Measurements from ENCODE around the gene NR5A2.
A peak's percentile ranks its signal among the peaks of the same experiment; 100 is the strongest.

The NR5A2 gene

DNA sequence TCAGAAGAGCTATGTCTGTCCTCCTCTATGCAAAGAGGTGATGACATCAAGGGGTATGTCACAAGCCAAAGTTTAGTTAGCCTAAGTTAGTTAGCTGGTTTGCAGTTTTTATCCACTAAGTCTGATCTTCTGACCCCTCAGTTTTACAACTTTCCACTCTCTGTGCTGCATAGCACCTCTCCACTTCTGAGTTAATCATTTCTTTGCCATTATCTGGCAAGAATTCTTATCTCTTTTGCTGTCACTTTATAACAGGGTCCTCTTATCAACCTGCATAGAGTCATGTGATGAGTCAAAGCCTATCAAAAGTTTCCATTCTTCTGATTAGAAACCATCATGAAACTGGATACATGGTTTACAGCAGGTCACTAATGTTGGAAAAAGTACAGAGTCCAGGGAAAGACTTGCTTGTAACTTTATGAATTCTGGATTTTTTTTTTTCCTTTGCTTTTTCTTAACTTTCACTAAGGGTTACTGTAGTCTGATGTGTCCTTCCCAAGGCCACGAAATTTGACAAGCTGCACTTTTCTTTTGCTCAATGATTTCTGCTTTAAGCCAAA is at the start of gene NR5A2:
Gene NR5A2 (plus strand): TSS at position 447 of the 560 bp plus-strand sequence. CDS start 138 bp downstream, outside the sequence.
- H3K27me3 ChIP-seq (ENCODE audit: control insufficient read depth in 1 of 2, insufficient read depth in 2 of 2, low read length in 2 of 2) = peaks cover 10 to 18% of the 10 kb centered on the region in 2 donors
- peak within 1 kb of the TSS; percentile 86 to 89 for H3K9ac ChIP-seq (ENCODE audit: low read depth in 1 of 2, low read length in 2 of 2)
- H3K4me1 ChIP-seq (ENCODE audit: control insufficient read depth in 1 of 2, insufficient read depth in 2 of 2, low read length in 2 of 2) = peaks cover 9 to 17% of the 10 kb centered on the region in 2 donors
- no peaks in the 10 kb centered on the region for H3K9me3 ChIP-seq (ENCODE audit: control insufficient read depth in 1 of 2, low read length in 2 of 2)
- H3K27ac ChIP-seq (ENCODE audit: low read depth, low read length) = peak within 1 kb of the TSS; percentile 67
- H3K4me3 ChIP-seq (ENCODE audit: low read depth in 1 of 2, low read length in 2 of 2) = peak within 1 kb of the TSS; percentile 71 to 88
- no peaks in the 10 kb centered on the region for H3K36me3 ChIP-seq (ENCODE audit: control insufficient read depth in 1 of 2, insufficient read depth in 2 of 2, low read length in 2 of 2)

DNA sequence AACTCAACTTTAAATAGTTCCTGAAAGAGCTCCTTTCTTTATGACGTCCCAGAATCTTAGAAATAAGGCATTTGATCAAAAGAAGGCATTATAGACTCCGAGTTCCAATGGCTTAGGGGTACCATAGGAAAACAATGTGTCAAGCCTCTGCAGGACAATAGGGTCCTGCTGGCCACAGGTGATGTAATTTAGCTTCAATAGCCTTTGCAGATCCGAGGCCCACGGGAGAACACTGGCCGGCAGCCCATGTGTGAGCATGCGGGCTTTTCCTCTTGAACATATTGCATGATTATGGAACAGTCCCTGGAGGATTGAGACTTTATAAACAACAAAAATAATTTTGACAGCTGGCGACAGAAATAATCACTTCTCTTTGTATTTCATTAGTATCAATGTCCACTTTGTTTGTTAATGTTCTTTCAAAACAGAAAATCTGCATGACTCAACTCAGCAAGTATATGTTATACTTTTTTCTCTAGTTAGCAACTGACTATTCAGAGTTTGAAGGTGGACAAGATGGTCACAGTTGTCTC is 49.0 kb upstream of the NR5A2 start:
- Histone ChIP-seq H3K27ac (ENCODE audit: low read depth, low read length) (no peak overlapping the region), H3K27me3 (ENCODE audit: control insufficient read depth in 1 of 2, insufficient read depth in 2 of 2, low read length in 2 of 2) (no peaks in the 10 kb centered on the region), H3K4me1 (ENCODE audit: control insufficient read depth in 1 of 2, insufficient read depth in 2 of 2, low read length in 2 of 2) (peaks cover 3 to 9% of the 10 kb centered on the region in 2 donors), H3K36me3 (ENCODE audit: control insufficient read depth in 1 of 2, insufficient read depth in 2 of 2, low read length in 2 of 2) (no peaks in the 10 kb centered on the region), H3K9me3 (ENCODE audit: control insufficient read depth in 1 of 2, low read length in 2 of 2) (no peaks in the 10 kb centered on the region), H3K9ac (ENCODE audit: low read depth in 1 of 2, low read length in 2 of 2) (no peak overlapping the region), H3K4me3 (ENCODE audit: low read depth in 1 of 2, low read length in 2 of 2) (no peak overlapping the region)

DNA sequence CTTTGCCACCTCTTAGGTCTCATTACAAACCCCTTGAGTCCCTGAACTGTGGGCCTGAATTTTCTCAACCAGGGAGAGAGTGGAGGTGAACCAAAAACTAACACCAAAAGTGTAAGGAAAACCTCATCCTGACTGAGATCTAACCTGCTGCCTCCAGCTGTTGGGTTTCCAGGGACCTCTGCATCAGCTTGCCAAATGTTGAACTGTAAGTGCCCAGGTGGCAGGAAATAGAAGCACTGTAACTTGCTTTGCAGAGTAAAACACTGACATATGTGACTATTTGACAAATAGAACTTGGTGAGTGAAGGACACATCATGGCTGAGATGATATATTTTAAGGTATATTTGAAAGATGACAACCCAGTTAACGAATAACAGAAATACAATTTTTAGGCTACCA is 48.4 kb upstream of the NR5A2 start:
- Histone ChIP-seq H3K9me3 (ENCODE audit: control insufficient read depth in 1 of 2, low read length in 2 of 2) (no peaks in the 10 kb centered on the region), H3K36me3 (ENCODE audit: control insufficient read depth in 1 of 2, insufficient read depth in 2 of 2, low read length in 2 of 2) (no peaks in the 10 kb centered on the region), H3K4me3 (ENCODE audit: low read depth in 1 of 2, low read length in 2 of 2) (no peak overlapping the region), H3K9ac (ENCODE audit: low read depth in 1 of 2, low read length in 2 of 2) (no peak overlapping the region), H3K27me3 (ENCODE audit: control insufficient read depth in 1 of 2, insufficient read depth in 2 of 2, low read length in 2 of 2) (no peaks in the 10 kb centered on the region), H3K4me1 (ENCODE audit: control insufficient read depth in 1 of 2, insufficient read depth in 2 of 2, low read length in 2 of 2) (peaks cover 3 to 9% of the 10 kb centered on the region in 2 donors), H3K27ac (ENCODE audit: low read depth, low read length) (no peak overlapping the region)

DNA sequence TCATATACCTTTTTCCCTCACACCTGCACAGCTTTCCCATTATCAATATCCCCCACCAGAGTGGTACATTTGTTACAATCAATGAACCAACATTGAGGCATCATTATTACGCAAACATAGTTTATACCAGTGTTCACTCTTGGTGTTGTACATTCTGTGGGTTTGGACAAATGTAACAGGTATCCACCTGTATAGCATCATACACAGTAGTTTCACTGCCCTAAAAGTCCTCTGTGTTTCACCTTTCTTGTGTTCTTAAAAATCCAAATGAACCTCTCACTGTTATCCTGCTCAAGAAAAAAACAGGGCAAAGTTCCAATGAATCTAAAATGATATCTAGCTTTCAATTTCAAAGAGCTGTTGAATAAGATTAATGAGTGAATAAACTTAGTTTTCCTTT is 45.9 kb upstream of the NR5A2 start:
- H3K27ac ChIP-seq (ENCODE audit: low read depth, low read length) = no peak overlapping the region
- H3K36me3 ChIP-seq (ENCODE audit: control insufficient read depth in 1 of 2, insufficient read depth in 2 of 2, low read length in 2 of 2) = no peaks in the 10 kb centered on the region
- H3K4me3 ChIP-seq (ENCODE audit: low read depth in 1 of 2, low read length in 2 of 2) = no peak overlapping the region
- no peaks in the 10 kb centered on the region for H3K9me3 ChIP-seq (ENCODE audit: control insufficient read depth in 1 of 2, low read length in 2 of 2)
- H3K4me1 ChIP-seq (ENCODE audit: control insufficient read depth in 1 of 2, insufficient read depth in 2 of 2, low read length in 2 of 2) = peaks cover 3 to 6% of the 10 kb centered on the region in 2 donors
- H3K27me3 ChIP-seq (ENCODE audit: control insufficient read depth in 1 of 2, insufficient read depth in 2 of 2, low read length in 2 of 2) = no peaks in the 10 kb centered on the region
- no peak overlapping the region for H3K9ac ChIP-seq (ENCODE audit: low read depth in 1 of 2, low read length in 2 of 2)

DNA sequence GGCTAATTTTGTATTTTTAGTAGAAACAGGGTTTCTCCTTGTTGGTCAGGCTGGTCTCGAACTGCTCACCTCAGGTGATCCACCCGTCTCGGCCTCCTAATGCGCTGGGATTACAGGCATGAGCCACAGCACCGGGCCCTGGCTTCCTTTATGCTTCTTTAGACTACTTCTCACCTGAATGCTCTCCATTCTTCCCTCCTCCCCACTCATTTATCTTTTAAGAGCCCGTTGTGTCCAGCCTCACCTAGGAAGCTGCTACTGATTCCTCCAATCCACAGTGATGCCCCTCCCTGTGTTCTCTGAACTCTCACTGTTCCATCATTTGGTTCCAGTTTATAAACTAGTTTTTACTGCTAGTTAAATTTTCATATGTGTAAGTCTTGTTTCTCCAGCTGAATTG is 44.9 kb upstream of the NR5A2 start:
- Histone ChIP-seq H3K27me3 (ENCODE audit: control insufficient read depth in 1 of 2, insufficient read depth in 2 of 2, low read length in 2 of 2) (no peaks in the 10 kb centered on the region), H3K9me3 (ENCODE audit: control insufficient read depth in 1 of 2, low read length in 2 of 2) (no peaks in the 10 kb centered on the region), H3K9ac (ENCODE audit: low read depth in 1 of 2, low read length in 2 of 2) (no peak overlapping the region), H3K27ac (ENCODE audit: low read depth, low read length) (no peak overlapping the region), H3K4me1 (ENCODE audit: control insufficient read depth in 1 of 2, insufficient read depth in 2 of 2, low read length in 2 of 2) (no peaks in the 10 kb centered on the region), H3K4me3 (ENCODE audit: low read depth in 1 of 2, low read length in 2 of 2) (no peak overlapping the region), H3K36me3 (ENCODE audit: control insufficient read depth in 1 of 2, insufficient read depth in 2 of 2, low read length in 2 of 2) (no peaks in the 10 kb centered on the region)

DNA sequence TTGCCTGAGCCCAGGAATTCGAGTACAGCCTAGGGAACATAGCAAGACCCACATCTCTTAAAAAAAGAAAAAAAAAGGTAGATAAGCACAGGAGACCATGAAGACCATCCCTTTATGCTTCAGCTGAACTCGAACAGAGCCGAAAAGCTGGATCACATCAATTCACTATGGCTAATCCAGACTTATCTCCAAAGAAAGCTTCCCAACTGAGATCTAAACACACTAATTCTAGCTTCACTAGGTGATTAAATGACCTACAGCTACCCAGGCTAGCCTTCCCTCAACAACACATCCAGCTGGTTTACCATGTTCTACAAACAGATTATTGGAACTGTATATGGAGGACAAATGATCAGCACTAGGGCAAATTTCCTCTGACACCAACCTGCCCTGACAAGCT is 44.0 kb upstream of the NR5A2 start:
- H3K36me3 ChIP-seq (ENCODE audit: control insufficient read depth in 1 of 2, insufficient read depth in 2 of 2, low read length in 2 of 2) = no peaks in the 10 kb centered on the region
- H3K9me3 ChIP-seq (ENCODE audit: control insufficient read depth in 1 of 2, low read length in 2 of 2) = no peaks in the 10 kb centered on the region
- H3K27ac ChIP-seq (ENCODE audit: low read depth, low read length) = no peak overlapping the region
- no peak overlapping the region for H3K9ac ChIP-seq (ENCODE audit: low read depth in 1 of 2, low read length in 2 of 2)
- H3K4me3 ChIP-seq (ENCODE audit: low read depth in 1 of 2, low read length in 2 of 2) = no peak overlapping the region
- H3K27me3 ChIP-seq (ENCODE audit: control insufficient read depth in 1 of 2, insufficient read depth in 2 of 2, low read length in 2 of 2) = no peaks in the 10 kb centered on the region
- no peaks in the 10 kb centered on the region for H3K4me1 ChIP-seq (ENCODE audit: control insufficient read depth in 1 of 2, insufficient read depth in 2 of 2, low read length in 2 of 2)

DNA sequence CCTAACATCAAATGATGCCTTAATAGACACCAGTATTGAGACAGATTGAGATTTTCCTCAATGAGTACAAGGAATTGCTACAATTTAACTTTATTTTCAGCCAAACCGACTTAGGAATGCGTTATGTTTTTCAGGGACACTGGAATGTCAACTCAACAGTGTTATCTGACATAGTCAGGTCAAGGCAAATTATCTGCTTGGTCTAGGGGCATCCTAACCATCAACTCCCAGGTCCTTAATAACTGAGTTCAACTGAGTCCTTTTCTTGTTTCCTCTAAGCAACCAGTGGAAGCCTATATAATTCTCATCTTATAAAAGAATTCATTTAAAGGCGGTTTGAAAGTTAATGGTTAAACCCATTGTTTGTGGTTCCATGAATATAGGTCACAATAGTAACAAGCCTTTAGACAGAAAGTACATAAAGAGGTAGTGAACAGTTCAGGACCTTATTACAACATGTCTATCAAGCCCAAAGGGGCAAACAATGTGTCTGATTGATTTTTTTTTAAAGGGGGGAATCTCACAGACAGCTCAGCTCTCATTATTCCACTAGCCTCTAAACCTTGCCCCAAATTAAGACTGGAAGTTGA is 32.3 kb upstream of the NR5A2 start:
- Histone ChIP-seq H3K9ac (ENCODE audit: low read depth in 1 of 2, low read length in 2 of 2) (no peak overlapping the region), H3K27ac (ENCODE audit: low read depth, low read length) (no peak overlapping the region), H3K9me3 (ENCODE audit: control insufficient read depth in 1 of 2, low read length in 2 of 2) (no peaks in the 10 kb centered on the region), H3K4me1 (ENCODE audit: control insufficient read depth in 1 of 2, insufficient read depth in 2 of 2, low read length in 2 of 2) (peaks cover 0 to 4% of the 10 kb centered on the region in 2 donors), H3K36me3 (ENCODE audit: control insufficient read depth in 1 of 2, insufficient read depth in 2 of 2, low read length in 2 of 2) (no peaks in the 10 kb centered on the region), H3K27me3 (ENCODE audit: control insufficient read depth in 1 of 2, insufficient read depth in 2 of 2, low read length in 2 of 2) (no peaks in the 10 kb centered on the region), H3K4me3 (ENCODE audit: low read depth in 1 of 2, low read length in 2 of 2) (no peak overlapping the region)

DNA sequence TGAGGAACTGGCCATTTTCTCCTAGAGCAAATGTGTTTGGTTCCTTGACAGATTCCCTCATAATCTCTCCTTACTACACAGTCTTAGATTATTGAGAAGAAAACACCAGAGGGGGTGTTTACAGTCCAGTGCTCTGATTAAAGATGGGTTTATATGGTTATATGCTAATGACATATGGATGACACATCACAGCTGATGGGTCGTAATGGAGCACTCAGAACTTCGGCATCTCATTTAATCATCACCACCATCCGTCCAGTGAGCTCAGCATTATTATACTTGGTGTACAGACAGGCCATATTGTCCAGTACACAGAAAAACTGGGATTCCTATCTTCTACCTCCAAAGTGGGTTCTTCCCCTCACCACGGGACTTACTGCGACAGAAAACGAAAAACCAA is 22.3 kb upstream of the NR5A2 start:
- no peaks in the 10 kb centered on the region for H3K4me1 ChIP-seq (ENCODE audit: control insufficient read depth in 1 of 2, insufficient read depth in 2 of 2, low read length in 2 of 2)
- no peaks in the 10 kb centered on the region for H3K36me3 ChIP-seq (ENCODE audit: control insufficient read depth in 1 of 2, insufficient read depth in 2 of 2, low read length in 2 of 2)
- no peak overlapping the region for H3K4me3 ChIP-seq (ENCODE audit: low read depth in 1 of 2, low read length in 2 of 2)
- no peak overlapping the region for H3K9ac ChIP-seq (ENCODE audit: low read depth in 1 of 2, low read length in 2 of 2)
- no peaks in the 10 kb centered on the region for H3K9me3 ChIP-seq (ENCODE audit: control insufficient read depth in 1 of 2, low read length in 2 of 2)
- H3K27me3 ChIP-seq (ENCODE audit: control insufficient read depth in 1 of 2, insufficient read depth in 2 of 2, low read length in 2 of 2) = no peaks in the 10 kb centered on the region
- no peak overlapping the region for H3K27ac ChIP-seq (ENCODE audit: low read depth, low read length)

DNA sequence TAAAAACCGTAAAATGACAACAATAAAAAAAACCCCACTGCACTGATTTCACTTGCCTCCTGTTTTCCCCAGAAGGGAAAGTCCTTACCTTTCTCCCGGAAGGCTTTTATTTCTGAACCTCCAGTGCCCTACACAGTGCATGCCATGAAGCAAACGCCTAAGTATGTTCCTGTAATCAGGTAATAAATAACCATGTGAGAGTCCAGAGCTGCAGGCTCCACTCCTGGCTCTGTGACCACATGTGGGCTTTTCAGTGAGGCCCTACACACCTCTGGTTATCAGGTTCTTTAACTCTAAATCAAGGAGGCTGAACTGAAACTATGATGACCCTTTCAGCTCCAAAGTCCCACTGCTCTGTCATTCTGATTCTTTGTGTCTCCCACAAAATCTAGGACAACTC is 20.8 kb upstream of the NR5A2 start:
- Histone ChIP-seq H3K4me1 (ENCODE audit: control insufficient read depth in 1 of 2, insufficient read depth in 2 of 2, low read length in 2 of 2) (no peaks in the 10 kb centered on the region), H3K36me3 (ENCODE audit: control insufficient read depth in 1 of 2, insufficient read depth in 2 of 2, low read length in 2 of 2) (no peaks in the 10 kb centered on the region), H3K27me3 (ENCODE audit: control insufficient read depth in 1 of 2, insufficient read depth in 2 of 2, low read length in 2 of 2) (no peaks in the 10 kb centered on the region), H3K9ac (ENCODE audit: low read depth in 1 of 2, low read length in 2 of 2) (no peak overlapping the region), H3K4me3 (ENCODE audit: low read depth in 1 of 2, low read length in 2 of 2) (no peak overlapping the region), H3K9me3 (ENCODE audit: control insufficient read depth in 1 of 2, low read length in 2 of 2) (no peaks in the 10 kb centered on the region), H3K27ac (ENCODE audit: low read depth, low read length) (no peak overlapping the region)

DNA sequence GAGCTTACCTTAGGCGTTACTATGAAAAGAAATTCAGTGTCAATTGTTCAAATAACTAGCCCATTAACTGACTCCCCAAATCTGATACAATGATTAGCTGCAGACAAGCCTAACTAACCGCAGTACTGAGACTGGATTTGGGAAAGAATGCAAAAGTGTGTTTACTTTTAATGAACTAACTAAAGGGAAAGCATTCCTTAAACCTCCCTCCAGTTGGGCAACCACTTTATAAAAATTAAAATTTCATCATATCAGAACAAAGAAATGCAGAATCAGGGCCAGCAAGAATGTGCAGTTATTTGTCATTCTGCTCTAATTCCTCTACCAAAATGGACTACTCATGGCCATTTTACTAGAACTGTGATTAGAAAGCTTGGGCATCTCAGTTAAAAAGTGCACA is 11.7 kb upstream of the NR5A2 start:
- Histone ChIP-seq H3K9me3 (ENCODE audit: control insufficient read depth in 1 of 2, low read length in 2 of 2) (no peaks in the 10 kb centered on the region), H3K4me1 (ENCODE audit: control insufficient read depth in 1 of 2, insufficient read depth in 2 of 2, low read length in 2 of 2) (peaks cover 0 to under 1% of the 10 kb centered on the region in 2 donors), H3K36me3 (ENCODE audit: control insufficient read depth in 1 of 2, insufficient read depth in 2 of 2, low read length in 2 of 2) (no peaks in the 10 kb centered on the region), H3K27me3 (ENCODE audit: control insufficient read depth in 1 of 2, insufficient read depth in 2 of 2, low read length in 2 of 2) (no peaks in the 10 kb centered on the region), H3K9ac (ENCODE audit: low read depth in 1 of 2, low read length in 2 of 2) (no peak overlapping the region), H3K27ac (ENCODE audit: low read depth, low read length) (no peak overlapping the region), H3K4me3 (ENCODE audit: low read depth in 1 of 2, low read length in 2 of 2) (no peak overlapping the region)

Measured in duodenal mucosa (tissue), 2 donors.